Activated CD8-positive, alpha-beta memory T cell treated with anti-CD3 and anti-CD28 coated beads, Interleukin-2, amount 50 U/mL, for 1 hour (primary cell): ENCODE data around the gene SOX12.
A peak's percentile ranks its signal among the peaks of the same experiment; 100 is the strongest.

ENCODE experiments used
- DNase-seq: peaks from one replicate; pipeline ENCODE4 v3.0.0-alpha.2; 2020; ENCODE audit errors: extremely low read depth

SOX12 gene

GRCh38 chr20:301886-302848, 23.2 kb upstream of the SOX12 start:
- no peak for DNase-seq

- no peak for DNase-seq
Measured at GRCh38 chr20:305745-306144, 19.6 kb upstream of the SOX12 start.

- DNase-seq = no peak
Measured at GRCh38 chr20:308427-309038, 16.8 kb upstream of the SOX12 start.

- DNase-seq = no peak
Measured at GRCh38 chr20:309306-309840, 16.0 kb upstream of the SOX12 start.

- DNase-seq = no peak
Measured at GRCh38 chr20:309841-310644, 15.3 kb upstream of the SOX12 start.

- no peak for DNase-seq
Measured at GRCh38 chr20:310645-311044, 14.7 kb upstream of the SOX12 start.

- no peak for DNase-seq
Measured at GRCh38 chr20:311609-312008, 13.7 kb upstream of the SOX12 start.

- DNase-seq = no peak
Measured at GRCh38 chr20:312067-312466, 13.3 kb upstream of the SOX12 start.

- no peak for DNase-seq
Measured at GRCh38 chr20:312866-313265, 12.5 kb upstream of the SOX12 start.

- no peak for DNase-seq
Measured at GRCh38 chr20:313402-313801, 11.9 kb upstream of the SOX12 start.

- DNase-seq = no peak
Measured at GRCh38 chr20:313948-314347, 11.4 kb upstream of the SOX12 start.

GRCh38 chr20:316316-317068, 8.9 kb upstream of the SOX12 start:
- DNase-seq = no peak

GRCh38 chr20:324177-325044, 941 bp upstream of the SOX12 start:
- DNase-seq = no peak

- DNase-seq = no peak
Measured at GRCh38 chr20:325889-326644, 715 bp downstream of the SOX12 start.

GRCh38 chr20:326645-327185, 1.4 kb downstream of the SOX12 start:
- no peak for DNase-seq

GRCh38 chr20:327186-328026, 2.1 kb downstream of the SOX12 start:
- DNase-seq = peak; percentile 66

- no peak for DNase-seq
Measured at GRCh38 chr20:328027-328974, 2.9 kb downstream of the SOX12 start.
